Urothelium cell line (cell line): ENCODE data around the gene STUB1.

ENCODE experiments used
- DNase-seq: peaks from one replicate; pipeline ENCODE4 v3.0.0; 2011; ENCODE audit warnings: low spot score, mixed read lengths
- FAIRE-seq: peaks from 2 replicates; lab custom pipeline; 2011; peaks lifted over from hg19 to GRCh38; lab: Jason Lieb, UNC

Gene STUB1

GRCh38 chr16:643050-643368, 37.2 kb upstream of the STUB1 start:
- FAIRE-seq, result no peak
- DNase-seq, result no peak

- FAIRE-seq, result no peak
- DNase-seq, result no peak
Observed at GRCh38 chr16:644556-644955, 35.7 kb upstream of the STUB1 start.

- FAIRE-seq (no peak), DNase-seq (no peak)
Observed at GRCh38 chr16:645852-646678, 34.1 kb upstream of the STUB1 start.

- DNase-seq (no peak), FAIRE-seq (no peak)
Observed at GRCh38 chr16:646679-647172, 33.5 kb upstream of the STUB1 start.

- FAIRE-seq (no peak), DNase-seq (no peak)
Observed at GRCh38 chr16:647173-647902, 32.9 kb upstream of the STUB1 start.

- FAIRE-seq, result no peak
- DNase-seq, result peak; percentile 54
Observed at GRCh38 chr16:648071-648780, 32.0 kb upstream of the STUB1 start.

GRCh38 chr16:648781-649589, 31.2 kb upstream of the STUB1 start, which contains the start of gene WDR90:
WDR90 (plus strand) TSS chr16:649365; CDS start chr16:649417, 52 bp downstream.
- FAIRE-seq, result peak; percentile 99
- DNase-seq, result peak; percentile 96

GRCh38 chr16:649631-650030, 30.6 kb upstream of the STUB1 start:
- FAIRE-seq, result no peak

GRCh38 chr16:651844-652243, 28.4 kb upstream of the STUB1 start:
- DNase-seq, result no peak
- no peak for FAIRE-seq

More at GRCh38 chr16:649631-650030, 30.6 kb upstream of the STUB1 start:
- DNase-seq, result no peak

GRCh38 chr16:652454-653305, 27.5 kb upstream of the STUB1 start:
- FAIRE-seq, result no peak
- no peak for DNase-seq

- FAIRE-seq (no peak), DNase-seq (no peak)
Observed at GRCh38 chr16:654034-654433, 26.2 kb upstream of the STUB1 start.

GRCh38 chr16:657487-657886, 22.7 kb upstream of the STUB1 start:
- no peak for DNase-seq
- FAIRE-seq, result no peak

- FAIRE-seq (no peak), DNase-seq (no peak)
Observed at GRCh38 chr16:658679-659571, 21.3 kb upstream of the STUB1 start.

GRCh38 chr16:659618-660017, 20.6 kb upstream of the STUB1 start:
- FAIRE-seq, result no peak
- DNase-seq, result no peak

GRCh38 chr16:660132-660458, 20.1 kb upstream of the STUB1 start:
- no peak for DNase-seq
- FAIRE-seq, result no peak

GRCh38 chr16:660459-661183, 19.6 kb upstream of the STUB1 start:
- DNase-seq (peak; percentile 86), FAIRE-seq (no peak)

GRCh38 chr16:661184-661821, 18.9 kb upstream of the STUB1 start:
- no peak for FAIRE-seq
- no peak for DNase-seq

- FAIRE-seq (no peak), DNase-seq (no peak)
Observed at GRCh38 chr16:662095-662494, 18.1 kb upstream of the STUB1 start.
